WI38 (cell line): ENCODE data around the gene COL17A1.

Source experiments
- H3K4me3 ChIP-seq: 2 replicates; pipeline ENCODE4 v1.5.1; 2011; ENCODE audit warnings: low read depth, mild to moderate bottlenecking, control low read depth, low read length
- TF ChIP-seq, protein P1 (sequence below): IDR thresholded peaks from 2 replicates; pipeline ENCODE4 v1.5.1; 2012; ENCODE audit warnings: low read depth, mild to moderate bottlenecking, control low read depth, low read length

Gene COL17A1

DNA sequence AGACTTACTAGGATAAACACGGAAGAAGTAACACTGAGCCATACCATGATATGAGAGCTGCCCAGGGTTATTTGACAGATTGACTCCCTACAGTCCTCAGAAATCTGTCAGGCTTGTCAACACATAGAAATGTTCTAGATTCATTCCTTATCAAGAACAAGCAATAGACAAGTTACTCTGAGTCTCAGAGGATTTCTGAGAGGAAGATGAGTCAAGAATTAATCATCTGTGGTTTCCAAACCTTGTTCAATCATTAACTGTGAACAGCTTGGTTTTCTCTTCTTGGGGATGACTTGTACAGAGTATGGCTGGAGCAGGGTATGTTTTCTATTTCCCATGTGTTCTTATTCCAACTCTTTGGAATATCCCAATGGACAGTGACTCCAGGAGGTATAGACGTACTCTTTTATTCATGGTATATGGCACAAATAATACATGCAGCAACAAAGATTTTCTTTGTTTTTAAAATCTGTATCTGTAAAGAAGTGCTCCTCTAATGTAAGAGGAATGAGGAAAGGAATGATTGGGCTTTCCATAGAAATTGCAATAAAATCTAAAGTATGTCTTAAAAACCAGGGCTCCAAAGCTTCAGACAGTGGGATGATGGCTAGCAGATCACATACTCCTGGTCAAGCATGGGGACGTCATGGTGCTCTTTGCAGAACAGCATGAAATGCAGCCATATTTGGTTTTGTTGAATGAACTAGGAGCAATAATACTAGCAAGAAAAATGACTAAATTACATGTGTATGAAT, 24.4 kb upstream of the COL17A1 start:
- TF ChIP-seq, protein P1, sequence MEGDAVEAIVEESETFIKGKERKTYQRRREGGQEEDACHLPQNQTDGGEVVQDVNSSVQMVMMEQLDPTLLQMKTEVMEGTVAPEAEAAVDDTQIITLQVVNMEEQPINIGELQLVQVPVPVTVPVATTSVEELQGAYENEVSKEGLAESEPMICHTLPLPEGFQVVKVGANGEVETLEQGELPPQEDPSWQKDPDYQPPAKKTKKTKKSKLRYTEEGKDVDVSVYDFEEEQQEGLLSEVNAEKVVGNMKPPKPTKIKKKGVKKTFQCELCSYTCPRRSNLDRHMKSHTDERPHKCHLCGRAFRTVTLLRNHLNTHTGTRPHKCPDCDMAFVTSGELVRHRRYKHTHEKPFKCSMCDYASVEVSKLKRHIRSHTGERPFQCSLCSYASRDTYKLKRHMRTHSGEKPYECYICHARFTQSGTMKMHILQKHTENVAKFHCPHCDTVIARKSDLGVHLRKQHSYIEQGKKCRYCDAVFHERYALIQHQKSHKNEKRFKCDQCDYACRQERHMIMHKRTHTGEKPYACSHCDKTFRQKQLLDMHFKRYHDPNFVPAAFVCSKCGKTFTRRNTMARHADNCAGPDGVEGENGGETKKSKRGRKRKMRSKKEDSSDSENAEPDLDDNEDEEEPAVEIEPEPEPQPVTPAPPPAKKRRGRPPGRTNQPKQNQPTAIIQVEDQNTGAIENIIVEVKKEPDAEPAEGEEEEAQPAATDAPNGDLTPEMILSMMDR, result no peak
- H3K4me3 ChIP-seq, result no peak overlapping the region

DNA sequence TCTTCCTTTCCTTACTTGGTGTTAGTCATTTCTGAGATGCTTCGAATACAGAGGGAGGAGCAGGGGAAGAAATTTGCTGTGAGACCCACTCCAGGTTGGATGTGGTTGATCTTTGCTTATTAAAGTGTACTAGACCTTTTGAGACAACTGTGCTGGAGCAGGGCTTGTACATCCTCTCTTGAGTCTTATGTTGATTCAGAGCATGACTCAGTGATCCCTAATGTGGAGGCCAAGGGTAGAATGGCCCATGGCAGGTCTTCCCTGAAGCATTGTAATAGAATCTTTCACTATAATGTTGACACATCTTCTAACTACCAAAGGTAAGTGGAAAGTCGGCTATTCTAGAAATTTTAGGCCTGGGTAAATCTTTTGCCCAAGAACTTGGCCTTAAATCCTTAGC, 19.2 kb upstream of the COL17A1 start:
- TF ChIP-seq, protein P1, result no peak

DNA sequence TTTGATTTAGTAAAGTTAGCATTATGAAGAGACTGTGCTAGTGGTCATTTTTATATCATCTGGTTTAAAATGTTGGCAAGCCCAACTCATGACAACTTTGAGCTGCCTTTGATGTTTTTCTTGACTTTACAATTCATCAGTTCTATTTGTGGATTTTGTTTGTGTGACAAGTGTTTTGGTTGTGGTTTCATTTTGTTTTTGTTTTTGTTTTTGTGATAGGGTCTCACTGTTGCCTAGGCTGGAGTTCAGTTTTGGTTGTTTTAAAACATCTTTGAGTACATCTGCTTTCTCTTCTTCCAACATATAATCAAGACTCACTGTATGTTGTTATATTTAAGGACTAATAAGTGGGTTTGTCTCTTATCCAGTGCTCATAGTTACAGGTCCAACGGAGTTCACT, 18.7 kb upstream of the COL17A1 start:
- no peak overlapping the region for H3K4me3 ChIP-seq
- TF ChIP-seq, protein P1, result no peak

More for the DNA sequence above, 19.2 kb upstream of the COL17A1 start:
- no peak overlapping the region for H3K4me3 ChIP-seq

DNA sequence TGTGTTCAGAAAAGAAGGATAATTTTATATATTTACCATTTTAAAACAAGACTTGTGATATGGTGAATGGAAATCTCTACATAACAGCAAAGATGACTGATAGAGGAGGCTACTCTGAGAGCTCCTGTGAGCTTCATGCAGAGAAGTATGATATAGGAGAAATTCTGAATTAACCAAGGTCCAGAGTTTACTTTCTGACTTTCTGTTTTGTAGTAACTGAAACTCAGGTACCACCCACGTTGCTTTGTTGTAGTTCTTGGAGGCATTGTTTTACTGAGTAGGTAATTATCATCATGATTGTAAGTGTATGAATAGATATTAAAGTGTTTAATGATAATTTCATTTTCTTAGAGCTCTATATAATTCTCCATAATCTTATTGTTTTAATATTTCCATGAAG, 18.3 kb upstream of the COL17A1 start:
- no peak overlapping the region for H3K4me3 ChIP-seq
- TF ChIP-seq, protein P1, result no peak

DNA sequence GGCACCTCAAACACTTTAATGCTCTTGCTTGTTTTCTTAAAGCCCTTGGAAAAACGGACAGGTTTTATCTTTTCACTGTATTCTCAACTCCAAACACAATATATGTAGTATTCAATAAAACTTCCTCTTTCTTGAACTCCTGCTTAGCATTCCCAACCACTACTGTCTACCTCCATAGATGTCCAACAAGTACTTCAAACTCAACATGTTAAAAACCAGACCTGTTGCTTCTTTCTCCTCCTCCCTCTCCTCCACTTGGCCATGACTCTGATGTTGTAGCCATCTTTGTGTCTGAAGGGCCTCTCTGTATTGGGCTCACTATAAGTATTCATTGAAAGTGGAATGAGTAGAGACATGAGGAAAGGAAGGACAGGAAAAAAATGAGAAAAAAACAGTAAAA, 16.2 kb upstream of the COL17A1 start:
- H3K4me3 ChIP-seq, result no peak overlapping the region
- TF ChIP-seq, protein P1, result no peak

DNA sequence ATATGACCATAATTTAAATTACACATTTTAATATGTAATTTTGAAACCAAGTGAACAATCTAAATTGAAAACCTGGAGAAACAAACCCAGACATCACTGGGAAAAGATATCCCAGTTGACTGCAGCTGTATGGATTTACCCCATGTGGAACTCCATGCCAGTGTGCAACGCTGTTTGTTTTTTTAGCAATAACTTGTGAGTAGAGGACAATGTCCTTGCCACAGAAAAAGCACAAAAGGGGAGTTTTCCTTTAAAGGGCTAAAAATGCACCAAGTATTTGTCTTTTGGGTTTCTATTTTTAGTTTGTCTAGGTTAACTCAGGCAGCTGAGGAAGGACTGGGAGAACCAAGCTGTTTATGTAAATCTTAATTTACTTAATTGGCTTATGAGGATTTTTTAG, 15.1 kb upstream of the COL17A1 start:
- TF ChIP-seq, protein P1, result no peak
- H3K4me3 ChIP-seq, result no peak overlapping the region

DNA sequence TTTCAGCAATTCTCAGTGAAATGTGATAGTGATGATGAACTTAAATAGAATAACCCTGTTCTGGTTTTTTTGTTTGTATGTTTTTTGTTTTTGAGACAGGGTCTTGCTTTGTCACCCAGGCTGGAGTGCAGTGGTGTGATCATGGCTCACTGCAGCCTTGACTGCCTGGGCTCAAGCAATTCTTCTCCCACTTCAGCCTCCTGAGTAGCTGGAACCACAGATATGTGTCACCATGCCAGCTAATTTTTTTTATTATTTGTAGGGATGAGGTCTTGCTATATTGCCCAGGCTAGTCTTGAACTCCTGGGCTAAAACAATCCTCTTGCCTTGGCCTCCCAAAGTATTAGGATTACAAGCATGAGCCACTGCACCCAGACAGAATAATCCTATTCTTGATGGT, 14.3 kb upstream of the COL17A1 start:
- H3K4me3 ChIP-seq, result no peak overlapping the region
- TF ChIP-seq, protein P1, result no peak
